Measurements from ENCODE around the gene TIMELESS. TPM values are rescaled to one million over a fixed set of nuclear protein-coding genes. Genes with fewer than 3 reads are reported as not detected.
"Not testable (repeated sequence)": the region's sequence is repeated elsewhere in the genome, so short reads cannot be mapped to it uniquely, and the experiment has no call there.

TIMELESS gene, protein sequence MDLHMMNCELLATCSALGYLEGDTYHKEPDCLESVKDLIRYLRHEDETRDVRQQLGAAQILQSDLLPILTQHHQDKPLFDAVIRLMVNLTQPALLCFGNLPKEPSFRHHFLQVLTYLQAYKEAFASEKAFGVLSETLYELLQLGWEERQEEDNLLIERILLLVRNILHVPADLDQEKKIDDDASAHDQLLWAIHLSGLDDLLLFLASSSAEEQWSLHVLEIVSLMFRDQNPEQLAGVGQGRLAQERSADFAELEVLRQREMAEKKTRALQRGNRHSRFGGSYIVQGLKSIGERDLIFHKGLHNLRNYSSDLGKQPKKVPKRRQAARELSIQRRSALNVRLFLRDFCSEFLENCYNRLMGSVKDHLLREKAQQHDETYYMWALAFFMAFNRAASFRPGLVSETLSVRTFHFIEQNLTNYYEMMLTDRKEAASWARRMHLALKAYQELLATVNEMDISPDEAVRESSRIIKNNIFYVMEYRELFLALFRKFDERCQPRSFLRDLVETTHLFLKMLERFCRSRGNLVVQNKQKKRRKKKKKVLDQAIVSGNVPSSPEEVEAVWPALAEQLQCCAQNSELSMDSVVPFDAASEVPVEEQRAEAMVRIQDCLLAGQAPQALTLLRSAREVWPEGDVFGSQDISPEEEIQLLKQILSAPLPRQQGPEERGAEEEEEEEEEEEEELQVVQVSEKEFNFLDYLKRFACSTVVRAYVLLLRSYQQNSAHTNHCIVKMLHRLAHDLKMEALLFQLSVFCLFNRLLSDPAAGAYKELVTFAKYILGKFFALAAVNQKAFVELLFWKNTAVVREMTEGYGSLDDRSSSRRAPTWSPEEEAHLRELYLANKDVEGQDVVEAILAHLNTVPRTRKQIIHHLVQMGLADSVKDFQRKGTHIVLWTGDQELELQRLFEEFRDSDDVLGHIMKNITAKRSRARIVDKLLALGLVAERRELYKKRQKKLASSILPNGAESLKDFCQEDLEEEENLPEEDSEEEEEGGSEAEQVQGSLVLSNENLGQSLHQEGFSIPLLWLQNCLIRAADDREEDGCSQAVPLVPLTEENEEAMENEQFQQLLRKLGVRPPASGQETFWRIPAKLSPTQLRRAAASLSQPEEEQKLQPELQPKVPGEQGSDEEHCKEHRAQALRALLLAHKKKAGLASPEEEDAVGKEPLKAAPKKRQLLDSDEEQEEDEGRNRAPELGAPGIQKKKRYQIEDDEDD
- 10 to 100 TPM; 40.1 to 47.1 TPM for total RNA-seq

DNA sequence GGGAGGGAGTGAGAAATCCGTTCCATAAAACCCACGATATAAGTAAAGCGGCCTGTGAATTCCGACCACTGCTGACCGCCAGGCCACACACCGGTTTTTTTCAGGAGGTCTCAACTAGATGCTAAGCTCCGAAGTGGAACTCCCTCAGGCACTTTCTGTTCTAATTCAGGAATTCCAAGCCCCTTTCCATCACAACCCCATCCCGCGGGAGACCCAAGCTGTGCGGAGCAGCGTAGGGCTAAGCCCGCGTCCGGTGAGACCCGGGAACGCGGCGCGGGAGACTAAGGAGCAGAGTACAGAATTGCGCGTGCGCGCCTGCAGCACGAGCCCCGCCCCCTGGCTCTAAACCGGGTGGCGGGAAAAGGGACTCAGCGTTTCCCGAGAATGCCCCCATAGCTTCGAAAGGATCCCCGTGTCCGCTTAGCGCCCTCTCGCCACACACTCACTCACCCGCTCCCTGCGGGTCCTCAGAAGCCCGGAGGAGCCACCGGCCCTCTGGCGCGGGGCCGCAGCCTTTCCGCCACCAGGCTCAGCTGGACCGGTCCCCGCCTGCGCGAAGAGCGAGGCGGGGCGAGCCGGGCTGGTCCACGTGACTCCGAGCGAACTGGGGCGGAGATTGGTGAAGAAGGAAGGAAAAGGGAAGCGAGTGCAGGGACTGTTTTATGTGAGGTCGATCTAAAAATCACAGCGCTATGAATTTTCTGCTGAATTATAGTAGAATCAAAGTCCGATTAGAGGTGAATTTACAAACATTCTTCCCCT is at the start of gene TIMELESS:
Gene TIMELESS, minus strand, starts transcription at position 567 of the 762 bp plus-strand sequence. CDS start 15,256 bp downstream, outside the sequence.
- Mint-ChIP-seq H3K9me3 (peaks cover 3% of the 10 kb centered on the region), H3K36me3 (peaks cover 22% of the 10 kb centered on the region), H3K27ac (peak within 1 kb of the TSS; percentile 85), H3K27me3 (peaks cover 2% of the 10 kb centered on the region), H3K4me3 (peak within 1 kb of the TSS; percentile 92), H3K4me1 (peaks cover 27% of the 10 kb centered on the region)
- POLR2A ChIA-PET: interaction anchor here (1.0 to 3.1 kb wide), 17 partner anchors 10 to 259 kb away, joined by 3 to 27 read pairs (median 4); partner anchors contain the start of genes COQ10A, RNF41, SMARCC2 and SPRYD4
- DNase-seq (peak; percentile 90), ATAC-seq (ENCODE audit: low read depth) (peak; percentile 98)

DNA sequence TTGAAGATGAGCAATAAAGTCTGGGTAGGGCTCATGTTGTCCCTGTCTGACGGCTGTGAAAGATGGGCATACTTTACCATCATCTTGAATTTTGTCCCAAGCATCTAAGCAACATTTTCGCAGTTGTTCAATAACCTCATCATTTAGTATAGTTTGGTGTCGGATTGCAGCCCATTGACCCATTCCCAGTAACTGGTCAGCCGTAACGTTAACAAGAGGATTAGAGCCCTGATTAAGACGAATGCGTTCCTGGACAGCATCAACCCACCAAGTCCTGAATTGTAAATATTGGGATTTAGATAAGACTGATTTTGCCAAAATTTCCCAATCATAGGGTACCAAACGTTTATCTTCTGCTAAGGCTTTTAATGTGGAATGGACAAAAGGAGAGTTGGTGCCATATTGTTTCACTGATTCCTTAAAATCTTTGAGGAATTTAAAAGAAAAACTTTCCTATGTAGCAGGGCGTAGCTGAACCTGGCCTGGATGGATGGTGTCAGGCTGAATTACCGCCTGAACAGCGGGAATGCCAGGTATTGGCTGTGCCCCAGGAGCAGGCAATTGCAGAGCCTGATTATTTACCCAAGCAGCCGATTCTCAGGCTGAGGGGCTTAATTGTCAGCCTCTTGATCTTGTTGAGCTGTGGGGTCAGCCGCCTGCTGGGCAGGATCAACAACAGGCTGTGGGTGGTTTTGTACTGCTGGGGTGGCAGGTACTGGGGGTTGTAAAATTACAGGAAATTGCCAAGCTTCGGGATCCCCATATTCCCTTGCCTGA is 49.1 kb upstream of the TIMELESS start:
- ATAC-seq (ENCODE audit: low read depth); H3K4me3 Mint-ChIP-seq; H3K27me3 Mint-ChIP-seq; H3K4me1 Mint-ChIP-seq; H3K9me3 Mint-ChIP-seq; H3K36me3 Mint-ChIP-seq; POLR2A ChIA-PET; DNase-seq; H3K27ac Mint-ChIP-seq: not testable (repeated sequence)

DNA sequence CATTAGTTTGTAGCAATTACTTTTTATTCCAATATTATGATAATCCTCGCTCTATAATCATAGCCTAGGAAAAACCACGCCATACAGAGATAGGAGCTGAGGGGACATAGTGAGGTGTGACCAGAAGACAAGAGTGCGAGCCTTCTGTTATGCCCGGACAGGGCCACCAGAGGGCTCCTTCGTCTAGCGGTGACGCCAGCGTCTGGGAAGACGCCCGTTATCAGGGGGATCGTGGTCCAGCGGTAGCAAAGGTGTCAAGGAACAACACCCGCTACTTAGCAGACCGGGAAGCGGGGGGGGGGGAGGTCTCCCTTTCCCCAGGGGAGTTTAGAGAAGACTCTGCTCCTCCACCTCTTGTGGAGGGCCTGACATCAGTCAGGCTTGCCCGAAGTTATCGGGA is 47.5 kb upstream of the TIMELESS start:
- H3K9me3 Mint-ChIP-seq; ATAC-seq (ENCODE audit: low read depth); H3K36me3 Mint-ChIP-seq; POLR2A ChIA-PET; H3K4me1 Mint-ChIP-seq; H3K27ac Mint-ChIP-seq: not testable (repeated sequence)
- Mint-ChIP-seq H3K4me3 (peak overlapping the region; percentile 25), H3K27me3 (peaks cover 10% of the 10 kb centered on the region)
- peak; percentile 39 for DNase-seq

DNA sequence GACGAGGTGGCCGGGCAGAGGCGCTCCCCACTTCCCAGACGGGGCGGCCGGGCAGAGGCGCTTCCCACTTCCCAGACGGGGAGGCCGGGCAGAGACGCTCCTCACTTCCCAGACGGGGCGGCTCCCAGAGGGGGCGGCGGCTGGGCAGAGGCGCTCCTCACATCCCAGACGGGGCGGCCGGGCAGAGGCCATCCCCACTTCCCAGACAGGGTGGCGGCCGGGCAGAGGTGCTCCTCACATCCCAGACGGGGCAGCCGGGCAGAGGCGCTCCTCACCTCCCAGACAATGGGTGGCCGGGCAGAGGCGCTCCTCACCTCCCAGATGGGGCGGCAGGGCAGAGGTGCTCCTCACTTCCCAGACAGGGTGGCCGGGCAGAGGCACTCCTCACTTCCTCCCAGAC is 45.3 kb upstream of the TIMELESS start:
- ATAC-seq (ENCODE audit: low read depth); H3K4me1 Mint-ChIP-seq; H3K27ac Mint-ChIP-seq; H3K36me3 Mint-ChIP-seq; POLR2A ChIA-PET; H3K4me3 Mint-ChIP-seq; DNase-seq; H3K9me3 Mint-ChIP-seq: not testable (repeated sequence)
- H3K27me3 Mint-ChIP-seq: peaks cover 33% of the 10 kb centered on the region

DNA sequence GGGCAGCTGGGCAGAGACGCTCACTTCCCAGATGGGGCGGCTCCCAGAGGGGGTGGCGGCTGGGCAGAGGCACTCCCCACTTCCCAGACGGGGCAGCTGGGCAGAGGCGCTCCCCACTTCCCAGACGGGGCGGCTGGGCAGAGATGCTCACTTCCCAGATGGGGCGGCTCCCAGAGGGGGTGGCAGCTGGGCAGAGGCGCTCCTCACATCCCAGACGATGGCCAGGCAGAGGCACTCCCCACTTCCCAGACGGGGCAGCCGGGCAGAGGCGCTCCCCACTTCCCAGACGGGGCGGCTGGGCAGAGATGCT is 44.8 kb upstream of the TIMELESS start:
- H3K9me3 Mint-ChIP-seq; H3K4me1 Mint-ChIP-seq; H3K36me3 Mint-ChIP-seq; ATAC-seq (ENCODE audit: low read depth); POLR2A ChIA-PET; H3K27ac Mint-ChIP-seq; H3K4me3 Mint-ChIP-seq; DNase-seq: not testable (repeated sequence)
- H3K27me3 Mint-ChIP-seq: peaks cover 37% of the 10 kb centered on the region

DNA sequence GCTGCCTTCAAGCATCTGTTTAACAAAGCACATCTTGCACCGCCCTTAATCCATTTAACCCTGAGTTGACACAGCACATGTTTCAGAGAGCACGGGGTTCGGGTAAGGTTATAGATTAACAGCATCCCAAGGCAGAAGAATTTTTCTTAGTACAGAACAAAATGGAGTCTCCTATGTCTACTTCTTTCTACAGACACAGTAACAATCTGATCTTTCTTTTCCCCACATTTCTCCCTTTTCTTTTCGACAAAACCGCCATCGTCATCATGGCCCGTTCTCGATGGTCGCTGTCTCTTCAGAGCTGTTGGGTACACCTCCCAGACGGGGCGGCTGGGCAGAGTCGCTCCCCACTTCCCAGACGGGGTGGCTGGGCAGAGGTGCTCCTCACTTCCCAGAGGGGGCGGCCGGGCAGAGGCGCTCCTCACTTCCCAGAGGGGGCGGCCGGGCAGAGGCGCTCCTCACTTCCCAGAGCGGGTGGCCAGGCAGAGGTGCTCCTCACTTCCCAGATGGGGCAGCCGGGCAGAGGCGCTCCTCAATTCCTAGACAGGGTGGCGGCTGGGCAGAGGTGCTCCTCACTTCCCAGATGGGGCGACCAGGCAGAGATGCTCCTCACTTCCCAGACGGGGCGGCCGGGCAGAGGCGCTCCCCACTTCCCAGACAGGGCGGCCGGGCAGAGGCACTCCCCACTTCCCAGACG is 44.3 kb upstream of the TIMELESS start:
- POLR2A ChIA-PET; H3K4me3 Mint-ChIP-seq; H3K27ac Mint-ChIP-seq; DNase-seq; H3K36me3 Mint-ChIP-seq; H3K4me1 Mint-ChIP-seq; ATAC-seq (ENCODE audit: low read depth); H3K9me3 Mint-ChIP-seq: not testable (repeated sequence)
- peaks cover 39% of the 10 kb centered on the region for H3K27me3 Mint-ChIP-seq

DNA sequence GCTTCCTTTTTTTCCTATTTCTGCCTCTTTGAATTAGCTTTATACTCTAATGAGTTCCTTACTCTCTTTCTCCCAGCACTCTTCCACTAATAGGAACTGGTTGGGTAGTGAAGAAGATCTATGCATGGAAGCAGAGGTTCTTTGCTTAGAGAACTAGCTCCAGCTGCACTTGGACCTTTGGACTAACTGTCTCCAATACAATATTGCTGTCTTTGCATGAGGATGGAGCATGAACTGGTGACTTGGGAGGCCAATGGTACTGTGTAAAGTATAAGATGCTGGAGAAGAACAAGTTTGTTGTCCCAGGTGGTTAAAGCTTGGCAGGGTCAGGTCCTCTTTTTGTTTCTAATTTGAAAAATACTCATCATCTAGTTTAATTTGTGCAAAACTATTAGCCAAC is 41.1 kb upstream of the TIMELESS start:
- Mint-ChIP-seq H3K4me1 (peaks cover 11% of the 10 kb centered on the region), H3K27me3 (peaks cover 52% of the 10 kb centered on the region), H3K36me3 (peaks cover 2% of the 10 kb centered on the region), H3K4me3 (no peak overlapping the region), H3K27ac (no peak overlapping the region), H3K9me3 (peaks cover 3% of the 10 kb centered on the region)
- DNase-seq: no peak
- ATAC-seq (ENCODE audit: low read depth): no peak
- POLR2A ChIA-PET: no interaction called here

DNA sequence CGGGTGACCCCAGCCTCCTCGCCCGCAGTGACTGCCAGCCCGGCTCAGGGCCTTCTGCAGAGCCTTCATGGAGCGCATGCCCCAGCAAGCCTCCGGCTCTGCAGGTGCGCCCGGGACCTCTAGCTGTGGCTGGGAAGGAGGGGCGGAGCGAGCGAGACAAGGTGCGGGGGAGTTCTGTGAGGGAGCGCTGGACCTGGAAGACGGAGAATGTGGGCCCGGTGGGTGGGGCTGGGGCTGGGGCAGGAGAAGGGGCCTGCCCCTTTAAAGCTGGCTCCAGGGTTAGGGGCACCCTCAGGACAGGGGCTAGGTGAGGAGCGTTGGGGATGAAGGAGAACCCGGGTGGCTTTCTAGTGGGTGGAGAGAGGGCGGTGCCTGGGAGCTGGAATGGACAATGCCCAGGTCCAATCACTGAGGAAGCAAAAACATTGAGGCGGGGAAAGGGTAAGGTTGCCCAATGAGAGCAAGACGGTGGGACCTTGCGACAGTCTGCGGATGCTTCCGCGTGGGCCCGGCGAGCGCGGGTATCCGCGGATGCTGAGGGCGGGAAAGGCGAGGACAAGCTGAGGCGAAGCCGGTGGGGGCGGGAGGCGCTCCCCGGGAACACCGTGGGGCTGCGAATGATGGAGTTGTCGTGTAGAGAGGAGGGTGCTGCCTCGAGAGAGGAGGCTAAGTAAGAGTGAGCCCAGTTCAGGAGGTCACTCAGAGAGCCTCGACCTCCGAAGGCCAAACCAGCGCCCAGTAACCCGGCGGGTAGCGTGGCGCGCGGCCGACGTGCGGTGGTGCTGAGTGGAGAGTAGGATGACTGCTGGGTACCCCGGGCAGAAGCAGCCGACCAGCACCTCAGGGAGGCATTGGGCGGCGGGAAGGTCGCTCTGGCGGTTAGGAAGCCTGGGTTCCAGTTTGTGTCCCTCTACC is 39.1 kb upstream of the TIMELESS start, which contains the start of gene GLS2:
Gene GLS2, minus strand, starts transcription at position 121 of the 915 bp plus-strand sequence. Its CDS starts 43 bp downstream, at position 78.
- ATAC-seq (ENCODE audit: low read depth) (peak; percentile 97), DNase-seq (peak; percentile 69)
- POLR2A ChIA-PET: no interaction called here
- Mint-ChIP-seq H3K4me3 (peak within 1 kb of the TSS; percentile 85), H3K9me3 (peaks cover 3% of the 10 kb centered on the region), H3K36me3 (peaks cover 2% of the 10 kb centered on the region), H3K27me3 (peaks cover 52% of the 10 kb centered on the region), H3K4me1 (peaks cover 11% of the 10 kb centered on the region), H3K27ac (peak within 1 kb of the TSS; percentile 63)

DNA sequence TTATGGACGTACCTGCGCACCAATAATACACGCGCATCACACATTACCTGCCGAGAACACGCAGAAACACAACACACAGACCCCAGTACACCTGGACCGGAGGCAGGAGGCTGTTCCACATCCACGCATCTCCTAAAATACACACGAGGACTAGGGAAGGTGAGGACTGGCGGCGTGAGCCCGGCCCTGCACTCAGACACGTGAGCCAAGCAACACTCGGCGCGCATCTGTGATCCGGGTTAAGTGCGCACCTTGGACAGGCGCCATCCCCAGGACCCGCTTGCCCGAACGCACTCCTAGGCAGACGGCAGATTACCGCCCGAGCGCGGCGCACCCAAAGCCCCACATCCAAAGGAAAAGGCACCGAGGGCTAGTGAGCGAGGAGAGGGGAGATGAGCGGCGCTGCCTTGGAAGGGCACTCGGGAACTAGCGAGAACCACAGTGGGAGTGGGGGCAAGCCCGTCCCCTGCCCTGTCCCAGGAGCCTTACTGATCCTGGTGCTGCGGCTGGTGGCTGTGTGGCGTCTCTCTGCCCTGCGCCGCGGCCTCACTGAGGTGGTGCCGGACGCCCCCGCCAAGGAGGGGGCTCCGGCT is 38.3 kb upstream of the TIMELESS start:
- peak overlapping the region; percentile 52 for H3K27ac Mint-ChIP-seq
- no peak for DNase-seq
- H3K4me1 Mint-ChIP-seq: peaks cover 11% of the 10 kb centered on the region
- peak overlapping the region; percentile 85 for H3K4me3 Mint-ChIP-seq
- peaks cover 46% of the 10 kb centered on the region for H3K27me3 Mint-ChIP-seq
- peak; percentile 25 for ATAC-seq (ENCODE audit: low read depth)
- POLR2A ChIA-PET: no interaction called here
- H3K9me3 Mint-ChIP-seq: peaks cover 2% of the 10 kb centered on the region
- H3K36me3 Mint-ChIP-seq: peaks cover 2% of the 10 kb centered on the region

DNA sequence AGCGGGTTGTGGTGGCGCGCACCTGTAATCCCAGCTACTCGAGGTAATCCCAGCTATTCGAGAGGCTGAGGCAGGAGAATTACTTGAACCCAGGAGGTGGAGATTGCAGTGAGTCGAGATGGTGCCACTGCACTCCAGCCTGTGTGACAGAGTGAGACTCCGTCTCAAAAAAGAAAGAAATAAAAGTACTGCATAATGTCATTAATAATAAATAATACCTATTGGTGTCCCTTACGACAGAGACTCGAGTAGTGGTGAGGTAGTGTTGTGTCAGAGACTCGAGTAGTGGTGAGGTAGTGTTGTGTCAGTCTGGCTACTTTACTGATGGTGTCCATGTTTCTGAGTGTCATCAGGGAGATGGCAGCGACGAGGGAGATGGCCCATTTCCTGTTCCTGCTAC is 37.5 kb upstream of the TIMELESS start:
- peaks cover 44% of the 10 kb centered on the region for H3K27me3 Mint-ChIP-seq
- DNase-seq (no peak), ATAC-seq (ENCODE audit: low read depth) (no peak)
- peaks cover 2% of the 10 kb centered on the region for H3K9me3 Mint-ChIP-seq
- no peak overlapping the region for H3K4me3 Mint-ChIP-seq
- H3K4me1 Mint-ChIP-seq: peaks cover 11% of the 10 kb centered on the region
- POLR2A ChIA-PET: no interaction called here
- H3K27ac Mint-ChIP-seq: no peak overlapping the region
- peaks cover 2% of the 10 kb centered on the region for H3K36me3 Mint-ChIP-seq

DNA sequence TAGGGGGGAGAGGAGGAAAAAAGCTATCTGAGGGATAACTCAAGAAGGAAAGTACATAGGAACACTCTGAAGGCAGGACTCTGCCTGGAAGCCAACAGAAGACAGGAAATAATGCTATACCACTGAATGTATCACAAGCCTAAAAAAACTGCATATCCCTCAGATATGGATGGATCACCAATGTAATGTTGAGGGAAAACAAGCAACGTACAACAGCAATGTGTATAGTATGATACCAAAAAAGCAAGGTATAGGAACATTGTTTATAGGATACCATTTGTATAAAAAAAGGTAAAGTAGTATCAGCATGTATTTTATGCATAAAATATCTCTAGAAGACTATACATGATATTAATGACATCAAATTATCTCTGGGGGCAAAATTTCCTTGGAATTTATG is 35.3 kb upstream of the TIMELESS start:
- Mint-ChIP-seq H3K9me3 (peaks cover 2% of the 10 kb centered on the region), H3K4me3 (no peak overlapping the region), H3K36me3 (peaks cover 4% of the 10 kb centered on the region), H3K27ac (no peak overlapping the region), H3K4me1 (peaks cover 17% of the 10 kb centered on the region), H3K27me3 (peaks cover 23% of the 10 kb centered on the region)
- POLR2A ChIA-PET: no interaction called here
- DNase-seq: no peak
- no peak for ATAC-seq (ENCODE audit: low read depth)
